H9 (cell line): ENCODE data around the gene NUDT14. TPM values are rescaled to one million over a fixed set of nuclear protein-coding genes. Genes with fewer than 3 reads are reported as not detected.

Source experiments
- DNase-seq: peaks from one replicate; pipeline ENCODE4 v3.0.0-alpha.2; 2017
- H2AFZ ChIP-seq: one replicate; pipeline ENCODE4 v1.6.1; 2013; ENCODE audit warnings: mild to moderate bottlenecking, low read length, control low read depth, moderate library complexity
- H2AK5ac ChIP-seq: 2 replicates; pipeline ENCODE4 v1.6.1; 2013; ENCODE audit warnings: low read length, control low read depth, mixed read lengths; ENCODE audit not compliant: insufficient read length
- H2BK120ac ChIP-seq: one replicate; pipeline ENCODE4 v1.6.1; 2013; ENCODE audit warnings: low read depth, mild to moderate bottlenecking, low read length, control low read depth, inconsistent platforms; ENCODE audit not compliant: poor library complexity, severe bottlenecking
- H2BK12ac ChIP-seq: 2 replicates; pipeline ENCODE4 v1.6.1; 2013; ENCODE audit warnings: low read length, control low read depth, mixed read lengths, low read depth; ENCODE audit not compliant: insufficient read length
- H2BK15ac ChIP-seq: 2 replicates; pipeline ENCODE4 v1.6.1; 2013; ENCODE audit warnings: low read depth, low read length, control low read depth
- H2BK20ac ChIP-seq: one replicate; pipeline ENCODE4 v1.6.1; 2013; ENCODE audit warnings: low read depth, mild to moderate bottlenecking, low read length, control low read depth, inconsistent platforms; ENCODE audit not compliant: poor library complexity, severe bottlenecking
- H2BK5ac ChIP-seq: 2 replicates; pipeline ENCODE4 v1.6.1; 2013; ENCODE audit warnings: low read length, control low read depth, mixed read lengths; ENCODE audit not compliant: insufficient read length
- H3K14ac ChIP-seq: 2 replicates; pipeline ENCODE4 v1.6.1; 2013; ENCODE audit warnings: low read length, control low read depth; ENCODE audit not compliant: insufficient read depth
- H3K18ac ChIP-seq: 2 replicates; pipeline ENCODE4 v1.6.1; 2013; ENCODE audit warnings: low read depth, mild to moderate bottlenecking, mixed read lengths, low read length, control low read depth; ENCODE audit not compliant: insufficient read length
- H3K23ac ChIP-seq: 2 replicates; pipeline ENCODE4 v1.6.1; 2013; ENCODE audit warnings: low read length, control low read depth, mixed read lengths, low read depth; ENCODE audit not compliant: insufficient read length
- H3K23me2 ChIP-seq: 2 replicates; pipeline ENCODE4 v1.6.1; 2013; ENCODE audit warnings: low read depth, mild to moderate bottlenecking, mixed read lengths, low read length, control low read depth; ENCODE audit not compliant: insufficient read length, poor library complexity, severe bottlenecking
- H3K27ac ChIP-seq: 2 replicates; pipeline ENCODE4 v1.5.1; 2013; ENCODE audit warnings: low read length, control low read depth, mixed read lengths, low read depth; ENCODE audit not compliant: insufficient read length
- H3K27me3 ChIP-seq: 2 replicates; pipeline ENCODE4 v1.6.1; 2013; ENCODE audit warnings: low read length, control low read depth, inconsistent platforms; ENCODE audit not compliant: insufficient read depth
- H3K4ac ChIP-seq: 2 replicates; pipeline ENCODE4 v1.6.1; 2013; ENCODE audit warnings: low read depth, mild to moderate bottlenecking, control low read depth, inconsistent platforms, low read length, moderate library complexity
- H3K4me1 ChIP-seq: 2 replicates; pipeline ENCODE4 v1.6.1; 2013; ENCODE audit warnings: low read length, control low read depth, inconsistent platforms; ENCODE audit not compliant: insufficient read depth
- H3K4me2 ChIP-seq: 2 replicates; pipeline ENCODE4 v1.6.1; 2013; ENCODE audit warnings: low read length, control low read depth, mixed read lengths; ENCODE audit not compliant: insufficient read length, insufficient read depth
- H3K56ac ChIP-seq: 2 replicates; pipeline ENCODE4 v1.6.1; 2013; ENCODE audit warnings: low read depth, mild to moderate bottlenecking, mixed read lengths, low read length, control low read depth; ENCODE audit not compliant: insufficient read length
- H3K79me1 ChIP-seq: 2 replicates; pipeline ENCODE4 v1.6.1; 2013; ENCODE audit warnings: low read depth, mild to moderate bottlenecking, moderate library complexity, low read length, control low read depth, inconsistent platforms; ENCODE audit not compliant: insufficient read depth, poor library complexity, severe bottlenecking
- H3K79me2 ChIP-seq: 2 replicates; pipeline ENCODE4 v1.6.1; 2013; ENCODE audit warnings: low read length, control low read depth, inconsistent platforms; ENCODE audit not compliant: insufficient read depth
- H3K9ac ChIP-seq: 2 replicates; pipeline ENCODE4 v1.6.1; 2013; ENCODE audit warnings: low read length, control low read depth, mixed read lengths; ENCODE audit not compliant: insufficient read length; ENCODE audit errors: extremely low read depth
- H3K9me3 ChIP-seq: one replicate; pipeline ENCODE4 v1.6.1; 2013; ENCODE audit warnings: low read depth, low read length, inconsistent platforms; ENCODE audit not compliant: control insufficient read depth
- H3T11ph ChIP-seq: one replicate; pipeline ENCODE4 v1.6.1; 2013; ENCODE audit warnings: mild to moderate bottlenecking, low read length, control low read depth, inconsistent platforms
- H4K20me1 ChIP-seq: one replicate; pipeline ENCODE4 v1.6.1; 2013; ENCODE audit not compliant: control insufficient read depth, insufficient read length, insufficient read depth
- H4K5ac ChIP-seq: 2 replicates; pipeline ENCODE4 v1.6.1; 2013; ENCODE audit warnings: low read depth, mild to moderate bottlenecking, mixed read lengths, low read length, control low read depth; ENCODE audit not compliant: insufficient read length
- H4K8ac ChIP-seq: replicated peaks from 2 replicates; pipeline ENCODE4 v1.6.1; 2013; ENCODE audit warnings: low read length, control low read depth, mixed read lengths, low read depth; ENCODE audit not compliant: insufficient read length
- H4K91ac ChIP-seq: 2 replicates; pipeline ENCODE4 v1.6.1; 2013; ENCODE audit warnings: low read depth, mild to moderate bottlenecking, moderate library complexity, mixed read lengths, low read length, control low read depth; ENCODE audit not compliant: insufficient read length
- H3K27ac Mint-ChIP-seq, 3 experiments: 2 replicates in 2 of 3; 3 replicates in 1 of 3; pipeline ENCODE4 v1.8.0; 2020 to 2021; ENCODE audit warnings: mixed read lengths in 3 of 3, mild to moderate bottlenecking in 1 of 3, moderate library complexity in 1 of 3
- H3K27me3 Mint-ChIP-seq: 2 replicates; pipeline ENCODE4 v1.8.0; 2021; ENCODE audit warnings: low read depth, mild to moderate bottlenecking, moderate library complexity, mixed read lengths
- H3K36me3 Mint-ChIP-seq, 3 experiments: 2 replicates in 2 of 3; 3 replicates in 1 of 3; pipeline ENCODE4 v1.8.0; 2020 to 2021; ENCODE audit warnings: low read depth in 3 of 3, mixed read lengths in 3 of 3; ENCODE audit not compliant: insufficient read depth in 1 of 3
- H3K4me1 Mint-ChIP-seq, 2 experiments: 2 replicates each; pipeline ENCODE4 v1.8.0; 2020; ENCODE audit warnings: mixed read lengths in 2 of 2
- H3K4me3 Mint-ChIP-seq, 2 experiments: 2 replicates in 1 of 2; 3 replicates in 1 of 2; pipeline ENCODE4 v1.8.0; 2020 to 2021; ENCODE audit warnings: mild to moderate bottlenecking in 2 of 2, mixed read lengths in 2 of 2, moderate library complexity in 1 of 2
- H3K9me3 Mint-ChIP-seq, 2 experiments: 2 replicates in 1 of 2; 3 replicates in 1 of 2; pipeline ENCODE4 v1.8.0; 2020; ENCODE audit warnings: mild to moderate bottlenecking in 2 of 2, mixed read lengths in 2 of 2, moderate library complexity in 1 of 2
- WGBS: extraction: QIAGEN DNeasy Blood & Tissue Kit; methylation state at CpG from one replicate; pipeline ENCODE4 v1.1.7; 2013; ENCODE audit warnings: missing lambda C conversion rate, low lambda C conversion rate, mixed read lengths; ENCODE audit not compliant: insufficient read length; ENCODE audit errors: extremely low coverage; 5-methylcytosine and 5-hydroxymethylcytosine counted together
- total RNA-seq: library from RNA; stranded (reverse); gene quantifications from 2 replicates; pipeline ENCODE4 v1.2.1, GENCODE V29; 2021
- TF ChIP-seq, protein P1 (sequence below): fragments of 200-600 bp; sonication (generic); conservative IDR thresholded peaks from 3 replicates; pipeline ENCODE4 v1.8.0; 2021; ENCODE audit warnings: antibody characterized with exemption, mild to moderate bottlenecking

The NUDT14 gene
- total RNA-seq, 1 experiment from 2014 or later, result 41.1 TPM

GRCh38 chr14:105227346-105227745 is 46.2 kb upstream of the NUDT14 start:
- no peaks in the 10 kb centered on the region for H3K27me3 ChIP-seq
- no peak overlapping the region for H2BK5ac ChIP-seq
- no peak overlapping the region for H3K23ac ChIP-seq
- TF ChIP-seq, protein P1, sequence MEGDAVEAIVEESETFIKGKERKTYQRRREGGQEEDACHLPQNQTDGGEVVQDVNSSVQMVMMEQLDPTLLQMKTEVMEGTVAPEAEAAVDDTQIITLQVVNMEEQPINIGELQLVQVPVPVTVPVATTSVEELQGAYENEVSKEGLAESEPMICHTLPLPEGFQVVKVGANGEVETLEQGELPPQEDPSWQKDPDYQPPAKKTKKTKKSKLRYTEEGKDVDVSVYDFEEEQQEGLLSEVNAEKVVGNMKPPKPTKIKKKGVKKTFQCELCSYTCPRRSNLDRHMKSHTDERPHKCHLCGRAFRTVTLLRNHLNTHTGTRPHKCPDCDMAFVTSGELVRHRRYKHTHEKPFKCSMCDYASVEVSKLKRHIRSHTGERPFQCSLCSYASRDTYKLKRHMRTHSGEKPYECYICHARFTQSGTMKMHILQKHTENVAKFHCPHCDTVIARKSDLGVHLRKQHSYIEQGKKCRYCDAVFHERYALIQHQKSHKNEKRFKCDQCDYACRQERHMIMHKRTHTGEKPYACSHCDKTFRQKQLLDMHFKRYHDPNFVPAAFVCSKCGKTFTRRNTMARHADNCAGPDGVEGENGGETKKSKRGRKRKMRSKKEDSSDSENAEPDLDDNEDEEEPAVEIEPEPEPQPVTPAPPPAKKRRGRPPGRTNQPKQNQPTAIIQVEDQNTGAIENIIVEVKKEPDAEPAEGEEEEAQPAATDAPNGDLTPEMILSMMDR, result no peak
- H3K27ac ChIP-seq, result no peak overlapping the region
- no peaks in the 10 kb centered on the region; the same call in 1 of the 2 replicates for H3K79me2 ChIP-seq
- no peak overlapping the region for H3K4ac ChIP-seq
- no peaks in the 10 kb centered on the region for H3K79me1 ChIP-seq
- no peak overlapping the region for H3K4me2 ChIP-seq
- no peak overlapping the region for H4K5ac ChIP-seq
- no peak overlapping the region for H4K91ac ChIP-seq
- H3K27me3 Mint-ChIP-seq, result no peaks in the 10 kb centered on the region
- H3T11ph ChIP-seq, result no peak overlapping the region
- no peaks in the 10 kb centered on the region for H4K20me1 ChIP-seq
- H3K56ac ChIP-seq, result no peak overlapping the region
- H3K9ac ChIP-seq, result no peak overlapping the region
- no peaks in the 10 kb centered on the region for H3K4me1 ChIP-seq
- H3K23me2 ChIP-seq, result no peaks in the 10 kb centered on the region
- DNase-seq, result no peak
- no peak overlapping the region for H2BK20ac ChIP-seq
- no peaks in the 10 kb centered on the region for H3K4me1 Mint-ChIP-seq
- no peak overlapping the region for H3K14ac ChIP-seq
- no peak overlapping the region for H3K27ac Mint-ChIP-seq
- no peak overlapping the region for H2BK15ac ChIP-seq
- H2BK12ac ChIP-seq, result no peak overlapping the region
- H4K8ac ChIP-seq, result no peak overlapping the region
- H3K9me3 Mint-ChIP-seq, result peaks cover 0 to 2% of the 10 kb centered on the region in 2 experiments; a peak in 2 of 5 replicates
- no peak overlapping the region for H3K4me3 Mint-ChIP-seq
- WGBS, result no CpG with 5 or more reads among the region's 14 CpGs
- no peak overlapping the region for H2AFZ ChIP-seq
- H3K9me3 ChIP-seq, result no peaks in the 10 kb centered on the region
- H3K36me3 Mint-ChIP-seq, result peaks cover 3 to 25% (median 10%) of the 10 kb centered on the region in 3 experiments; a peak in 4 of 7 replicates
- no peak overlapping the region for H2AK5ac ChIP-seq
- no peak overlapping the region for H3K18ac ChIP-seq
- no peak overlapping the region for H2BK120ac ChIP-seq
